Measurements from ENCODE around the gene CGB2. TPM values are rescaled to one million over a fixed set of nuclear protein-coding genes. Genes with fewer than 3 reads are reported as not detected.
"Not testable (repeated sequence)": the region's sequence is repeated elsewhere in the genome, so short reads cannot be mapped to it uniquely, and the experiment has no call there.

The CGB2 gene
- total RNA-seq, 1 experiment from 2014 or later, result not detected

DNA sequence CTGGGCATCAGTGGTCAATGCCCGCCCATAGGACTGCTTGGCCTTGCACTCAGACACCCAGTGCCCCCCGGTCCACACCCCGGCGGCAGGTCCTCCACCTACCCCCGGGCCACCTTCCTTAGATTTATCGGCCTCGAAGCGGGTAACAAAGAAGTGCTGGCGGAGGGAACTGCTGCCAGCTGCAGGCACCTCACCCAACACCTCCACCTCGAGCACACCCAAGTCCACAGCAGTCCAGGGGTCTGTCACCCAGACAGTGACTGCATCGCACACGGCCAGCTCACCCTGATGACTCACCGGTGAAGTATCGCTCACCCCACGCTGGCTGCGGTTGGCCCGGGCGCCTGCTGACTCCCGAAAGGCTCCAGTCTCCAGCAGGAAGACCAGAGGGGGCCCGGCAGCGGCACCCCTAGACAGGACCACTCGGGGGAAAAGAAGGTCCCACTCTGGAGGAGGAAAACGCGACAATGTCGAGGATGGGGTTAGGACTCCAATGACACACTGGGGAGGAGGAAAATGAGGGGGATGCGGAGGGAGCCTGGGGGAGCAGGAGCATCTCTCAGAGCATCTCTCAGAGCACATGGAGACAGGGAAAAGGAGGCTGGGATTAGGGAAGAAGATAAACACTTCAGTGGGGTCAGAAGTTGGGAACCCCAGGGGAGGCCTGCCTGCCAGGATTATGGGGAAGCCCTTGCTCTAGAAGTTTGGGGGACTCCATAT, 7.0 kb downstream of the CGB2 start:
- H3K79me2 ChIP-seq (ENCODE audit: low read depth); BruUV-seq (replicated peaks); H3K9me2 ChIP-seq (ENCODE audit: insufficient read depth); H3K27me3 ChIP-seq (ENCODE audit: insufficient read depth, low read depth); H3K4me3 ChIP-seq; H3K27ac ChIP-seq; H3K36me3 ChIP-seq (ENCODE audit: low read depth); H2AFZ ChIP-seq; H3K9me3 ChIP-seq (ENCODE audit: insufficient read depth, low read depth); H4K20me1 ChIP-seq (ENCODE audit: insufficient read depth); CTCF ChIA-PET; intact Hi-C loops (cut with micrococcal nuclease; ENCODE audit: unreplicated experiment): not testable (repeated sequence)
- Histone ChIP-seq H3F3A (ENCODE audit: insufficient read depth, low read depth) (peaks cover 11% of the 10 kb centered on the region; the same call in 1 of the 2 replicates), H3K4me2 (peak overlapping the region; percentile 38), H3K4me1 (replicated peaks; ENCODE audit: insufficient read depth) (peaks cover 30% of the 10 kb centered on the region)
- peak; percentile 83 to 85 for DNase-seq
- POLR2A ChIA-PET (ENCODE audit: unreplicated experiment), result interaction anchor here (0.6 kb wide), 1 partner anchor 603 kb away, joined by 5 read pairs; no protein-coding TSS in a partner anchor

DNA sequence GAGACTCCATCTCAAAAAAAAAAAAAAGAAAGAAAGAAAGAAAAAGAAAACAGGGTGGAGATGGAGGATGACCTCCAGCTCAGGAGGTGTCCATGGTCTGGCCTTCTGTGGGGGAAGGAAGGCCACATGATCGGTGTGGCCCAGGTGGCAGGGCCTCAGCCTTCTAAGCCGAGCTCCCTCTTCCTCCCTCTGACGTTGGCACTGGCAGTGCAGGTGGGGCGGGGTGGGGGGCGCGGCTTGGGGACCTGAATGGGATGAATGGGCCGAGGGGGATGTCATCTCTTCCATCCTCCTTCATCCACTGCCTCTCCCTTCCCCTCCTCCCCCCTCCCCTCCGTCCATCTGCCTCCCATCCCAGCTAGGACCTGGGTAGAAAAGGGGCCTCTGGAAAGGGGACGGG, 8.0 kb downstream of the CGB2 start:
- H3K79me2 ChIP-seq (ENCODE audit: low read depth); H3K4me3 ChIP-seq; H3K27ac ChIP-seq; BruUV-seq (replicated peaks); H3K9me3 ChIP-seq (ENCODE audit: insufficient read depth, low read depth); intact Hi-C loops (cut with micrococcal nuclease; ENCODE audit: unreplicated experiment); H3K36me3 ChIP-seq (ENCODE audit: low read depth); H3K9me2 ChIP-seq (ENCODE audit: insufficient read depth); H3K4me2 ChIP-seq; H2AFZ ChIP-seq; DNase-seq; H4K20me1 ChIP-seq (ENCODE audit: insufficient read depth); H3K27me3 ChIP-seq (ENCODE audit: insufficient read depth, low read depth): not testable (repeated sequence)
- POLR2A ChIA-PET (ENCODE audit: unreplicated experiment), result interaction anchor here (0.7 kb wide), 1 partner anchor 394 kb away, joined by 7 read pairs; no protein-coding TSS in a partner anchor
- Histone ChIP-seq H3F3A (ENCODE audit: insufficient read depth, low read depth) (peaks cover 11% of the 10 kb centered on the region; the same call in 1 of the 2 replicates), H3K4me1 (replicated peaks; ENCODE audit: insufficient read depth) (peaks cover 30% of the 10 kb centered on the region)
- CTCF ChIA-PET, result interaction anchor here (0.9 kb wide), 1 partner anchor 16 kb away, joined by 5 read pairs; no protein-coding TSS in a partner anchor

DNA sequence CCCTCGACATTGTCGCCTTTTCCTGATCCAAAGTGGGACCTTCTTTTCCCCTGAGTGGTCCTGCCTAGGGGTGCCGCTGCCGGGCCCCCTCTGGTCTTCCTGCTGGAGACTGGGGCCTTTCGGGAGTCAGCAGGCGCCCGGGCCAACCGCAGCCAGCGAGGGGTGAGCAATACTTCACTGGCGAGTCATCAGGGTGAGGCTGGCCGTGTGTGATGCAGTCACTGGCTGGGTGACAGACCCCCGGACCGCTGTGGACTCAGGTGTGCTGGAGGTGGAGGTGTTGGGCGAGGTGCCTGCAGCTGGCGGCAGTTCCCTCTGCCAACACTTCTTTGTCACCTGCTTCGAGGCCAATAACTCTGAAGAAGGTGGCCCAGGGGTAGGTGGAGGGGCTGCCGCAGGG, 10.5 kb downstream of the CGB2 start:
- POLR2A ChIA-PET (ENCODE audit: unreplicated experiment), result no interaction called here
- intact Hi-C loops (cut with micrococcal nuclease; ENCODE audit: unreplicated experiment), result no loop called here
- H3F3A ChIP-seq (ENCODE audit: insufficient read depth, low read depth), result peaks cover 11% of the 10 kb centered on the region; the same call in 1 of the 2 replicates
- peaks cover 30% of the 10 kb centered on the region for H3K4me1 ChIP-seq (replicated peaks; ENCODE audit: insufficient read depth)
- no peaks in the 10 kb centered on the region for H3K9me2 ChIP-seq (ENCODE audit: insufficient read depth)
- H3K27me3 ChIP-seq (ENCODE audit: insufficient read depth, low read depth), result no peaks in the 10 kb centered on the region
- no peaks in the 10 kb centered on the region for H4K20me1 ChIP-seq (ENCODE audit: insufficient read depth)
- H3K36me3 ChIP-seq (ENCODE audit: low read depth), result no peaks in the 10 kb centered on the region
- no peak for TF ChIP-seq EZH2 (IDR thresholded peaks at IDR 0.05; ENCODE audit: low read depth)
- TF ChIP-seq, protein P1, sequence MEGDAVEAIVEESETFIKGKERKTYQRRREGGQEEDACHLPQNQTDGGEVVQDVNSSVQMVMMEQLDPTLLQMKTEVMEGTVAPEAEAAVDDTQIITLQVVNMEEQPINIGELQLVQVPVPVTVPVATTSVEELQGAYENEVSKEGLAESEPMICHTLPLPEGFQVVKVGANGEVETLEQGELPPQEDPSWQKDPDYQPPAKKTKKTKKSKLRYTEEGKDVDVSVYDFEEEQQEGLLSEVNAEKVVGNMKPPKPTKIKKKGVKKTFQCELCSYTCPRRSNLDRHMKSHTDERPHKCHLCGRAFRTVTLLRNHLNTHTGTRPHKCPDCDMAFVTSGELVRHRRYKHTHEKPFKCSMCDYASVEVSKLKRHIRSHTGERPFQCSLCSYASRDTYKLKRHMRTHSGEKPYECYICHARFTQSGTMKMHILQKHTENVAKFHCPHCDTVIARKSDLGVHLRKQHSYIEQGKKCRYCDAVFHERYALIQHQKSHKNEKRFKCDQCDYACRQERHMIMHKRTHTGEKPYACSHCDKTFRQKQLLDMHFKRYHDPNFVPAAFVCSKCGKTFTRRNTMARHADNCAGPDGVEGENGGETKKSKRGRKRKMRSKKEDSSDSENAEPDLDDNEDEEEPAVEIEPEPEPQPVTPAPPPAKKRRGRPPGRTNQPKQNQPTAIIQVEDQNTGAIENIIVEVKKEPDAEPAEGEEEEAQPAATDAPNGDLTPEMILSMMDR (conservative IDR thresholded peaks at IDR 0.05), result no peak
- no TSS peak for BruUV-seq (replicated peaks)
- no peaks in the 10 kb centered on the region for H3K9me3 ChIP-seq (ENCODE audit: insufficient read depth, low read depth)
- H3K79me2 ChIP-seq (ENCODE audit: low read depth), result no peaks in the 10 kb centered on the region
- H3K4me3 ChIP-seq, result no peak overlapping the region
- DNase-seq, result peak; percentile 67 to 87
- CTCF ChIA-PET, result no interaction called here
- H2AFZ ChIP-seq, result peak overlapping the region; percentile 26; the same call in 1 of the 2 replicates
- H3K4me2 ChIP-seq, result peak overlapping the region; percentile 58
- no peak overlapping the region for H3K27ac ChIP-seq

DNA sequence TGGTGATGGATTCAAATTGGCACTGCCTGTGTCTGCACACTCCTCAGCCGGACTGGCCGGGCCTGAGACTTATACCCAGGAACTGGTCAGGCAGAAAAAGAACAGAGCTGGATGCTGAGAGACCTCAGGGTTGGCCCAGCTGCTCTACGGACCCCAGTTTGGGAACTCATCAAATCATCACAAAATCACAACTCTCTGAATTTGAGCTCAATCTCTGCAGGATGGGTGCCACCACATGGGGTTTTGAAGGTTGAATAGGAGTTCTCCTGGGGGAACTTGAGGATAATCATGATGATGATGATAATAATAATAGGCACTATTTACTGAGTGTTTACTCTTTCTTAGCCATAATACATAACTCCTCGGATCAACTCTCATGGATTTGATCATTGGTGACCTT, 11.0 kb downstream of the CGB2 start:
- H4K20me1 ChIP-seq (ENCODE audit: insufficient read depth); H3K9me3 ChIP-seq (ENCODE audit: insufficient read depth, low read depth); H3K27ac ChIP-seq; intact Hi-C loops (cut with micrococcal nuclease; ENCODE audit: unreplicated experiment); H3K27me3 ChIP-seq (ENCODE audit: insufficient read depth, low read depth); H2AFZ ChIP-seq; H3K4me3 ChIP-seq; H3K79me2 ChIP-seq (ENCODE audit: low read depth); DNase-seq; POLR2A ChIA-PET (ENCODE audit: unreplicated experiment); CTCF ChIA-PET; H3K36me3 ChIP-seq (ENCODE audit: low read depth); H3K9me2 ChIP-seq (ENCODE audit: insufficient read depth): not testable (repeated sequence)
- peaks cover 11% of the 10 kb centered on the region; the same call in 1 of the 2 replicates for H3F3A ChIP-seq (ENCODE audit: insufficient read depth, low read depth)
- BruUV-seq (replicated peaks), result TSS peak; percentile 43
- H3K4me2 ChIP-seq, result peak overlapping the region; percentile 58
- H3K4me1 ChIP-seq (replicated peaks; ENCODE audit: insufficient read depth), result peaks cover 30% of the 10 kb centered on the region

DNA sequence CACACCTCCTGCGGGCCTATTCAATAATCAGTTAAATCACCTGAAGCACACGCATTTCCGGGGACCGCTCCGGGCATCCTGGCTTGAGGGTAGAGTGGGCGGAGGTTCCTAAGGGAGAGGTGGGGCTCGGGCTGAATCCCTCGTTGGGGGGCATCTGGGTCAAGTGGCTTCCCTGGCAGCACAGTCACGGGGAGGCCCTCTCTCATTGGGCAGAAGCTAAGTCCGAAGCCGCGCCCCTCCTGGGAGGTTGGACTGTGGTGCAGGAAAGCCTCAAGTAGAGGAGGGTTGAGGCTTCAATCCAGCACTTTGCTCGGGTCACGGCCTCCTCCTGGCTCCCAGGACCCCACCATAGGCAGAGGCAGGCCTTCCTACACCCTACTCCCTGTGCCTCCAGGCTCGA, 11.9 kb downstream of the CGB2 start, which contains the start of gene CGB5:
Gene CGB5, plus strand, starts transcription at position 301 of the 400 bp plus-strand sequence. CDS start 362 bp downstream, outside the sequence.
- H3K4me1 ChIP-seq (replicated peaks; ENCODE audit: insufficient read depth), result peaks cover 24% of the 10 kb centered on the region
- H3K79me2 ChIP-seq (ENCODE audit: low read depth); H3K4me2 ChIP-seq; H3K27me3 ChIP-seq (ENCODE audit: insufficient read depth, low read depth); BruUV-seq (replicated peaks); H2AFZ ChIP-seq; H3K9me3 ChIP-seq (ENCODE audit: insufficient read depth, low read depth); H3K36me3 ChIP-seq (ENCODE audit: low read depth); H3K9me2 ChIP-seq (ENCODE audit: insufficient read depth); H3K4me3 ChIP-seq; CTCF ChIA-PET; POLR2A ChIA-PET (ENCODE audit: unreplicated experiment); H3F3A ChIP-seq (ENCODE audit: insufficient read depth, low read depth); intact Hi-C loops (cut with micrococcal nuclease; ENCODE audit: unreplicated experiment); H3K27ac ChIP-seq; DNase-seq; H4K20me1 ChIP-seq (ENCODE audit: insufficient read depth): not testable (repeated sequence)

DNA sequence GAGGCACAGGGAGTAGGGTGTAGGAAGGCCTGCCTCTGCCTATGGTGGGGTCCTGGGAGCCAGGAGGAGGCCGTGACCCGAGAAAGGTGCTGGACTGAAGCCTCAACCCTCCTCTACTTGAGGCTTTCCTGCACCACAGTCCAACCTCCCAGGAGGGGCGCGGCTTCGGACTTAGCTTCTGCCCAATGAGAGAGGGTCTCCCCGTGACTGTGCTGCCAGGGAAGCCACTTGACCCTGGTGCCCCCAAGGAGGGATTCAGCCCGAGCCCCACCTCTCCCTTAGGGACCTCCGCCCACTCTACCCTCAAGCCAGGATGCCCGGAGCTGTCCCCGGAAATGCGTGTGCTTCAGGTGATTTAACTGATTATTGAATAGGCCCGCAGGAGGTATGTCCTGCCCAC, 17.3 kb downstream of the CGB2 start, which contains the start of gene CGB8:
Gene CGB8, minus strand, starts transcription at position 101 of the 400 bp plus-strand sequence. CDS start 372 bp downstream, outside the sequence.
- H3K9me2 ChIP-seq (ENCODE audit: insufficient read depth); H3K4me1 ChIP-seq (replicated peaks; ENCODE audit: insufficient read depth); H3K9me3 ChIP-seq (ENCODE audit: insufficient read depth, low read depth); H3K4me3 ChIP-seq; DNase-seq; H4K20me1 ChIP-seq (ENCODE audit: insufficient read depth); H3F3A ChIP-seq (ENCODE audit: insufficient read depth, low read depth); POLR2A ChIA-PET (ENCODE audit: unreplicated experiment); H3K36me3 ChIP-seq (ENCODE audit: low read depth); intact Hi-C loops (cut with micrococcal nuclease; ENCODE audit: unreplicated experiment); H3K4me2 ChIP-seq; H2AFZ ChIP-seq; H3K79me2 ChIP-seq (ENCODE audit: low read depth); H3K27ac ChIP-seq; BruUV-seq (replicated peaks); H3K27me3 ChIP-seq (ENCODE audit: insufficient read depth, low read depth); CTCF ChIA-PET: not testable (repeated sequence)

All from PC-9 (cell line).